H7 (cell line): ENCODE results near the gene DUOXA1. TPM values are rescaled to one million over a fixed set of nuclear protein-coding genes. Genes with fewer than 3 reads are reported as not detected.
A peak's percentile ranks its signal among the peaks of the same experiment; 100 is the strongest.
"Not testable (repeated sequence)": the region's sequence is repeated elsewhere in the genome, so short reads cannot be mapped to it uniquely, and the experiment has no call there.

Experiments used
- DNase-seq: peaks from one replicate; pipeline ENCODE4 v3.0.0; 2012
- H3K27me3 ChIP-seq: 2 replicates; pipeline ENCODE4 v1.6.0; 2011; ENCODE audit warnings: mild to moderate bottlenecking, low read length; ENCODE audit not compliant: control insufficient read depth, insufficient read depth
- H3K36me3 ChIP-seq: replicated peaks from 2 replicates; pipeline ENCODE4 v1.5.1; 2011; ENCODE audit warnings: low read length; ENCODE audit not compliant: control insufficient read depth, insufficient read depth
- H3K4me3 ChIP-seq: 2 replicates; pipeline ENCODE4 v1.5.1; 2011; ENCODE audit warnings: low read depth, mild to moderate bottlenecking, control low read depth, low read length, moderate library complexity; ENCODE audit not compliant: insufficient read depth
- total RNA-seq: library from RNA; depleted of rRNA; stranded (reverse); fragments of >200 nt; shearing (Covaris generic); gene quantifications from 2 replicates; pipeline ENCODE4 v1.2.3, GENCODE V29; 2014

DUOXA1 gene
- total RNA-seq, 1 experiment from 2014 or later: not detected

GRCh38 chr15:45143056-45143455 is 13.4 kb upstream of the DUOXA1 start:
- Histone ChIP-seq H3K4me3 (no peak overlapping the region), H3K36me3 (no peaks in the 10 kb centered on the region), H3K27me3 (peaks cover 2% of the 10 kb centered on the region; the same call in 1 of the 2 replicates)
- DNase-seq: no peak

GRCh38 chr15:45141386-45141785 is 11.7 kb upstream of the DUOXA1 start:
- no peaks in the 10 kb centered on the region for H3K36me3 ChIP-seq
- peaks cover 9% of the 10 kb centered on the region for H3K27me3 ChIP-seq
- DNase-seq: no peak
- no peak overlapping the region for H3K4me3 ChIP-seq

- DNase-seq: no peak
- Histone ChIP-seq H3K27me3 (peaks cover 15% of the 10 kb centered on the region), H3K36me3 (no peaks in the 10 kb centered on the region), H3K4me3 (no peak overlapping the region)
Observed at GRCh38 chr15:45140557-45141250, 11.0 kb upstream of the DUOXA1 start.

GRCh38 chr15:45139770-45140169 is 10.1 kb upstream of the DUOXA1 start:
- no peak for DNase-seq
- no peaks in the 10 kb centered on the region for H3K36me3 ChIP-seq

GRCh38 chr15:45138814-45139765 is 9.4 kb upstream of the DUOXA1 start:
- Histone ChIP-seq H3K4me3 (no peak overlapping the region), H3K36me3 (no peaks in the 10 kb centered on the region), H3K27me3 (peaks cover 29% of the 10 kb centered on the region)
- DNase-seq: peak; percentile 43

More at GRCh38 chr15:45139770-45140169, 10.1 kb upstream of the DUOXA1 start:
- Histone ChIP-seq H3K27me3 (peaks cover 22% of the 10 kb centered on the region), H3K4me3 (no peak overlapping the region)

- no peaks in the 10 kb centered on the region for H3K36me3 ChIP-seq
- no peak overlapping the region for H3K4me3 ChIP-seq
- DNase-seq: no peak
- peaks cover 43% of the 10 kb centered on the region for H3K27me3 ChIP-seq
Observed at GRCh38 chr15:45137703-45138102, 8.0 kb upstream of the DUOXA1 start.

GRCh38 chr15:45136378-45136764 is 6.7 kb upstream of the DUOXA1 start:
- H3K4me3 ChIP-seq: no peak overlapping the region; the same call in 1 of the 2 replicates
- DNase-seq: peak; percentile 84
- H3K36me3 ChIP-seq: no peaks in the 10 kb centered on the region
- H3K27me3 ChIP-seq: peaks cover 56% of the 10 kb centered on the region

GRCh38 chr15:45135705-45136377 is 6.2 kb upstream of the DUOXA1 start:
- H3K27me3 ChIP-seq: peaks cover 61% of the 10 kb centered on the region
- H3K4me3 ChIP-seq: not testable (repeated sequence)

GRCh38 chr15:45134682-45135604 is 5.3 kb upstream of the DUOXA1 start:
- H3K4me3 ChIP-seq: peak overlapping the region; percentile 38
- H3K36me3 ChIP-seq: no peaks in the 10 kb centered on the region
- DNase-seq: peak; percentile 80
- H3K27me3 ChIP-seq: peaks cover 70% of the 10 kb centered on the region

More at GRCh38 chr15:45135705-45136377, 6.2 kb upstream of the DUOXA1 start:
- not testable (repeated sequence) for DNase-seq, H3K36me3 ChIP-seq

- Histone ChIP-seq H3K36me3 (no peaks in the 10 kb centered on the region), H3K4me3 (no peak overlapping the region), H3K27me3 (peaks cover 79% of the 10 kb centered on the region)
- peak; percentile 22 for DNase-seq
Observed at GRCh38 chr15:45134046-45134445, 4.4 kb upstream of the DUOXA1 start.

GRCh38 chr15:45133561-45133920 is 3.9 kb upstream of the DUOXA1 start:
- no peak overlapping the region for H3K4me3 ChIP-seq
- DNase-seq: peak; percentile 17
- H3K27me3 ChIP-seq: peaks cover 83% of the 10 kb centered on the region

GRCh38 chr15:45132844-45133560 is 3.3 kb upstream of the DUOXA1 start:
- Histone ChIP-seq H3K36me3 (no peaks in the 10 kb centered on the region), H3K4me3 (no peak overlapping the region), H3K27me3 (peaks cover 88% of the 10 kb centered on the region)
- DNase-seq: peak; percentile 19

More at GRCh38 chr15:45133561-45133920, 3.9 kb upstream of the DUOXA1 start:
- no peaks in the 10 kb centered on the region for H3K36me3 ChIP-seq

GRCh38 chr15:45131510-45131909 is 1.8 kb upstream of the DUOXA1 start:
- Histone ChIP-seq H3K27me3 (peaks cover 93% of the 10 kb centered on the region), H3K4me3 (no peak overlapping the region), H3K36me3 (no peaks in the 10 kb centered on the region)
- no peak for DNase-seq
